ENCODE results near the gene DDX25. TPM values are rescaled to one million over a fixed set of nuclear protein-coding genes. Genes with fewer than 3 reads are reported as not detected.

DDX25 gene
- total and polyA plus RNA-seq, 10 of the 15 experiments (the other 5 are each of a cell fraction or from before 2014, with no cell fraction given): 0.05 TPM; not detected in 9

- TF ChIP-seq ZNF592 (IDR thresholded peaks at IDR 0.05) (no peak), HDGF (IDR thresholded peaks at IDR 0.05) (no peak), USF2 (IDR thresholded peaks at IDR 0.05; ENCODE audit: borderline replicate concordance, low read depth, low read length) (no peak), RCOR1 (conservative IDR thresholded peaks at IDR 0.05; ENCODE audit: low read depth, low read length) (no peak), IRF4 (IDR thresholded peaks at IDR 0.05; ENCODE audit: low read depth, low read length) (no peak), NKRF (conservative IDR thresholded peaks at IDR 0.05) (peak; percentile 38; the same call in 1 of the 2 replicates), RAD51 (IDR thresholded peaks at IDR 0.05) (no peak), ZBTB33 (IDR thresholded peaks at IDR 0.05) (peak; percentile 22; the same call in 1 of the 2 replicates), MTA3 (IDR thresholded peaks at IDR 0.05; ENCODE audit: borderline replicate concordance, low read length) (no peak)
Observed at GRCh38 chr11:125886997-125887372, 17.3 kb upstream of the DDX25 start (continued).

Data from GM12878 (cell line).